Gastrocnemius medialis (tissue), 4 donors: ENCODE data around the gene CCT3. TPM values are rescaled to one million over a fixed set of nuclear protein-coding genes. Genes with fewer than 3 reads are reported as not detected.
"Not testable (repeated sequence)": the region's sequence is repeated elsewhere in the genome, so short reads cannot be mapped to it uniquely, and the experiment has no call there.

Source experiments
- ATAC-seq, 2 donors: fragments of 150-250 bp; one replicate each; pipeline ENCODE4 v1.9.1; 2016
- DNase-seq, 2 donors: peaks; one replicate each; pipeline ENCODE4 v3.0.0-alpha.2; 2019
- H3K27ac ChIP-seq, 4 donors: fragments of 200-600 bp; sonication (generic); 1 replicate in 1 of 4; 2 replicates in 3 of 4; pipeline ENCODE4 v1.5.1; 2016 to 2018; ENCODE audit warnings: mild to moderate bottlenecking in 2 of 4, moderate library complexity in 1 of 4
- H3K27me3 ChIP-seq, 3 donors: fragments of 200-600 bp; sonication (generic) in 2 of 3; 1 replicate in 1 of 3; 2 replicates in 2 of 3; pipeline versions ENCODE4 v1.5.1 to v1.6.0; 2016 to 2019; ENCODE audit warnings: mild to moderate bottlenecking in 1 of 3, moderate library complexity in 1 of 3
- H3K36me3 ChIP-seq, 2 donors: fragments of 200-600 bp; sonication (generic) in 1 of 2; one replicate each; pipeline ENCODE4 v1.5.1; 2017 to 2018
- H3K4me1 ChIP-seq, 2 donors: fragments of 200-600 bp; sonication (generic) in 1 of 2; one replicate each; pipeline ENCODE4 v1.5.1; 2016 to 2017; ENCODE audit warnings: mild to moderate bottlenecking in 2 of 2
- H3K4me3 ChIP-seq, 4 donors: fragments of 200-600 bp; sonication (generic) in 3 of 4; 1 replicate in 1 of 4; 2 replicates in 3 of 4; pipeline ENCODE4 v1.5.1; 2016 to 2019; ENCODE audit warnings: mild to moderate bottlenecking in 2 of 4
- H3K9me3 ChIP-seq, 3 donors: fragments of 200-600 bp; sonication (generic) in 2 of 3; 1 replicate in 1 of 3; 2 replicates in 2 of 3; pipeline ENCODE4 v1.5.1; 2016 to 2019
- POLR2A ChIP-seq, 2 donors: fragments of 450-650 bp; IDR thresholded peaks; one replicate each; pipeline ENCODE4 v1.6.1; 2017; ENCODE audit warnings: antibody characterized with exemption in 2 of 2, mild to moderate bottlenecking in 2 of 2, moderate library complexity in 2 of 2
- in situ Hi-C, 4 donors: fragments of 200-750 bp; cut with MboI; loops; one replicate each; pipeline versions ENCODE4 v1.15.0 to v1.8.0; 2017; ENCODE audit warnings: low sequenced_read_pairs in 4 of 4
- intact Hi-C: fragments of 100-400 bp; cut with DNase I; formaldehyde crosslinking; loops from one replicate; pipeline ENCODE4 v1.15.1; 2023; ENCODE audit warnings: low total_unique reads
- total RNA-seq, 4 donors: library from RNA; depleted of rRNA; stranded (reverse); fragments of >200 nt; gene quantifications; one replicate each; pipeline versions ENCODE4 v1.1.0 to v1.2.3, GENCODE V29; 2016
- TF ChIP-seq, protein P1 (sequence below), 5 experiments: fragments of 450-650 bp in 3 of 5; fragments of 200-600 bp in 2 of 5; sonication (generic) in 2 of 5; IDR thresholded peaks in 4 of 5; conservative IDR thresholded peaks in 1 of 5; 1 replicate in 4 of 5; 2 replicates in 1 of 5; pipeline ENCODE4 v1.5.1; 2016 to 2019; ENCODE audit warnings: antibody characterized with exemption in 5 of 5, mild to moderate bottlenecking in 3 of 5, moderate library complexity in 3 of 5

CCT3 gene
- total RNA-seq, 4 donors from 2014 or later, result 147 to 189 (median 180) TPM

DNA sequence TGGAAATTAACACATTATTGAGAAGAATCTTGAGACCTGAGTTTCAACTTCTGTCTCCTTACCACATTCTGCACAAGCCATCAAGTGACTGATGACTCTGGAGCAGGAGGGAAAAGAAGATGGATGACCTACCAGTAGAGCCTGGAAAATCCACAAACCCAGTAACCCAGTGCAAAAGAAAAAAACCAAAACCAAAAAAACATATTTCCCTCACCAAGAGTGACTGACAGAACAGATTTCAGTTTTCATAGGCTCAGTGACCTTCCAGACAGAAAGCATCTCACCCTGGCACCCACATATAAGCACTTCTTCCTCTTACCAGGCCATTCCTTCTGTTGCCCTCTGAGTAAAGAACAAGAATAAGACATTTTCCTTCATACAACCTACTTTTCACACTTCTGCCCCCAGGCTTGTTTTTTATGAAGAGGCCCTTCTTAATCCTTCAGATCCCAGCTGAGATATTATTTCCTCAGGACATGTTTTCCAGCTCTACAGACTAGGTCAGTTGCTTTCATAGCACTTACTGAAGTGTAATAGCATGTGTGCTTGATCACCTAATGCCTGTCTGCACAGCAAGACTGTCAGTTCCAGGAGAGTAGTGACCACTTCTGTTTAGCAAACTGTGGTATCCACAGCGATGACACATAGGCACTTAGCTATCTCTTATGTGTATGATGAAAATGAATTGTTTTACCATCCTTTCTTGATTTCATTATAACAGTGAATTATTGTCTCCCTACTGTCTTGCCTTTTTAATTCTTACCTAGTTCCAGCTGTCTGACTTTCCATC is 4.3 kb upstream of the CCT3 start:
- H3K9me3 ChIP-seq, result no peaks in the 10 kb centered on the region
- in situ Hi-C loops (no loop called here), intact Hi-C loops (no loop called here)
- H3K4me1 ChIP-seq, result peaks cover under 1 to 4% of the 10 kb centered on the region in 2 donors
- DNase-seq (no peak), ATAC-seq (no peak)
- H3K27ac ChIP-seq, result no peak overlapping the region
- H3K27me3 ChIP-seq, result no peaks in the 10 kb centered on the region
- TF ChIP-seq, protein P1, sequence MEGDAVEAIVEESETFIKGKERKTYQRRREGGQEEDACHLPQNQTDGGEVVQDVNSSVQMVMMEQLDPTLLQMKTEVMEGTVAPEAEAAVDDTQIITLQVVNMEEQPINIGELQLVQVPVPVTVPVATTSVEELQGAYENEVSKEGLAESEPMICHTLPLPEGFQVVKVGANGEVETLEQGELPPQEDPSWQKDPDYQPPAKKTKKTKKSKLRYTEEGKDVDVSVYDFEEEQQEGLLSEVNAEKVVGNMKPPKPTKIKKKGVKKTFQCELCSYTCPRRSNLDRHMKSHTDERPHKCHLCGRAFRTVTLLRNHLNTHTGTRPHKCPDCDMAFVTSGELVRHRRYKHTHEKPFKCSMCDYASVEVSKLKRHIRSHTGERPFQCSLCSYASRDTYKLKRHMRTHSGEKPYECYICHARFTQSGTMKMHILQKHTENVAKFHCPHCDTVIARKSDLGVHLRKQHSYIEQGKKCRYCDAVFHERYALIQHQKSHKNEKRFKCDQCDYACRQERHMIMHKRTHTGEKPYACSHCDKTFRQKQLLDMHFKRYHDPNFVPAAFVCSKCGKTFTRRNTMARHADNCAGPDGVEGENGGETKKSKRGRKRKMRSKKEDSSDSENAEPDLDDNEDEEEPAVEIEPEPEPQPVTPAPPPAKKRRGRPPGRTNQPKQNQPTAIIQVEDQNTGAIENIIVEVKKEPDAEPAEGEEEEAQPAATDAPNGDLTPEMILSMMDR (IDR thresholded peaks at IDR 0.05 in 4 of 5, conservative IDR thresholded peaks at IDR 0.05 in 1 of 5), result no peak
- TF ChIP-seq POLR2A (IDR thresholded peaks at IDR 0.05), result no peak
- no peaks in the 10 kb centered on the region for H3K36me3 ChIP-seq
- no peak overlapping the region for H3K4me3 ChIP-seq

DNA sequence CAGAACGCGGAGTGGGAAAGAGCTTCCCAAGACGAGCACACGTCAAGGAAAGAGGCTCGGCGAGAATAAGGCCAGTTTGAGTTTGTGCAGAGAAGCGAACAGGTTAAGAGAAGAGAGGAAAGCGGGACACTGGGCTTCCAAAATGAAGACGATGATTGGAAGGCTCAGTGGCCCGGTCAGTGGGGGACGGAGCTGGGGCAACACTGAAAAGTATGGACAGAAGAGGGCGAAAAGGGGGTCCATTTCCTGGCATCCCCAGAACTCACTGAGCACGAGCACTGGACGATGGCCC is 258 bp downstream of the CCT3 start:
- ATAC-seq (peak; percentile 39 to 40), DNase-seq (no peak)
- Histone ChIP-seq H3K27ac (peak overlapping the region; percentile 92 to 97 (median 96)), H3K36me3 (peaks cover 0 to 30% of the 10 kb centered on the region in 2 donors), H3K9me3 (no peaks in the 10 kb centered on the region), H3K4me3 (peak overlapping the region; percentile 69 to 91 (median 84)), H3K27me3 (no peaks in the 10 kb centered on the region), H3K4me1 (peaks cover 12 to 19% of the 10 kb centered on the region in 2 donors)
- intact Hi-C loops, result loop anchor here (1.0 to 10.0 kb wide), 3 partner anchors 57 to 407 kb away; partner anchors contain the start of gene MRPL24
- in situ Hi-C loops, result no loop called here
- TF ChIP-seq, protein P1 (IDR thresholded peaks at IDR 0.05 in 4 of 5, conservative IDR thresholded peaks at IDR 0.05 in 1 of 5), result no peak
- no peak for TF ChIP-seq POLR2A (IDR thresholded peaks at IDR 0.05)

DNA sequence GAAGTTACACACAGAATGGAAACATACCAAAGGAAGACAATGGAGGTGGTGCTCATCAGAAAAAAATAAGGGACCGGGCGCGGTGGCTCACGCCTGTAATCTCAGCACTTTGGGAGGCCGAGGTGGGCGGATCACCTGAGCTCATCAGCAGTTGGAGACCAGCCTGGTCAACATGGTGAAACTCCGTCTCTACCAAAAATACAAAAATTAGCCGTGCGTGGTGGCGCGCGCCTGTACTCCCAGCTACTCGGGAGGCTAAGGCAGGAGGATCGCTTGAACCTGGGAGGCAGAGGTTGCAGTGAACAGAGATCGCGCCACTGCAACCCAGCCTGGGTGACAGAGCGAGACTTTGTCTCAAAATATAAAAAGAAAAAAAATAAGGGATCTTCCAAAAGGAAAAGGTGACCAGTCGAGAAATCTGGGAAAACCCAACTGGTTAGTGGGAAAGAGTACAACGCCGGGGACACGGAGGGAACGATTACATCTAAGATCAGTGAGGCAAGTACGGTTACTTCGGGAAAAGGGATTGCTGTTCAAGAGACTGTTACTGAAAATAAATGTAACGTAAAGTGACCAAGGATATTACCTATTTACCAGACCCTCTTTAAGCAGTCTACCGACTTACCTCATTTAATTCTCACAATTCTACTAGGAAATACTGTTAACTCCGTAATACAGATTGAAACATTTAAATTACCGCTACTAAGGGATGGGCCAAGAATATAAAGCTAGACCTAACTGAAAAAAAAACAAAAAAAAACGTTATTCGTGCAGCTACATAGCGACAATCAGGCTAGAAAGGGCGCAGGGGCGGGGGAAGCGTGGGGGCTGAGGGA is 822 bp downstream of the CCT3 start:
- H3K4me1 ChIP-seq, result peaks cover 12 to 19% of the 10 kb centered on the region in 2 donors
- in situ Hi-C loops, result no loop called here
- no peak for DNase-seq
- intact Hi-C loops, result loop anchor here (10.0 kb wide), 1 partner anchor 408 kb away; the partner anchor contains the start of gene MRPL24
- no peak for ATAC-seq
- TF ChIP-seq POLR2A (IDR thresholded peaks at IDR 0.05), result no peak
- TF ChIP-seq, protein P1 (IDR thresholded peaks at IDR 0.05 in 4 of 5, conservative IDR thresholded peaks at IDR 0.05 in 1 of 5), result no peak
- peak overlapping the region; percentile 92 to 97 (median 96) for H3K27ac ChIP-seq
- H3K27me3 ChIP-seq, result no peaks in the 10 kb centered on the region
- H3K36me3 ChIP-seq, result peaks cover 3 to 36% of the 10 kb centered on the region in 2 donors
- H3K9me3 ChIP-seq, result no peaks in the 10 kb centered on the region
- peak overlapping the region; percentile 69 to 91 (median 84) for H3K4me3 ChIP-seq

DNA sequence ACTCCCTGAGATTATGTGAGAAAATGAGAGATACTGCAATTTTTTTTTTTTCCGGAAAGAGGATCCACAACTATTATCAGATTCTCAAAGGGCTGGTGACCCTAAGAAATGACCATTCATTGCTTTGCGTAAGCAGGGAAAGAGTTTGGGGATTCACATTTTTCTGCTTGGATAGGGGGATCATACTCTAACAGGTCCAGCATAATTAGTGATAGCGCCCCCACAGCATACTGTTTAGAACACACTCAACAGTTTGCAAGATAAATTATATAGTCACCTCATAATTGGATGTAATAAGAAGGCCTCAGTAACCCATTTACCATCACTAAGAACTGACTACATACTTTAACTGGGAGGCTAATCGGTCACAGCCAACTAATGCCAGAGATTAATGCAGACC is 1.9 kb downstream of the CCT3 start:
- intact Hi-C loops, result loop anchor here (10.0 kb wide), 1 partner anchor 409 kb away; the partner anchor contains the start of gene MRPL24
- in situ Hi-C loops, result no loop called here
- H3K4me3 ChIP-seq, result no peak overlapping the region
- peaks cover 12 to 19% of the 10 kb centered on the region in 2 donors for H3K4me1 ChIP-seq
- ATAC-seq, result no peak
- DNase-seq, result no peak
- TF ChIP-seq POLR2A (IDR thresholded peaks at IDR 0.05), result no peak
- TF ChIP-seq, protein P1 (IDR thresholded peaks at IDR 0.05 in 4 of 5, conservative IDR thresholded peaks at IDR 0.05 in 1 of 5), result no peak
- no peaks in the 10 kb centered on the region for H3K27me3 ChIP-seq
- no peak overlapping the region for H3K27ac ChIP-seq
- H3K9me3 ChIP-seq, result no peaks in the 10 kb centered on the region
- peaks cover 3 to 45% of the 10 kb centered on the region in 2 donors for H3K36me3 ChIP-seq

DNA sequence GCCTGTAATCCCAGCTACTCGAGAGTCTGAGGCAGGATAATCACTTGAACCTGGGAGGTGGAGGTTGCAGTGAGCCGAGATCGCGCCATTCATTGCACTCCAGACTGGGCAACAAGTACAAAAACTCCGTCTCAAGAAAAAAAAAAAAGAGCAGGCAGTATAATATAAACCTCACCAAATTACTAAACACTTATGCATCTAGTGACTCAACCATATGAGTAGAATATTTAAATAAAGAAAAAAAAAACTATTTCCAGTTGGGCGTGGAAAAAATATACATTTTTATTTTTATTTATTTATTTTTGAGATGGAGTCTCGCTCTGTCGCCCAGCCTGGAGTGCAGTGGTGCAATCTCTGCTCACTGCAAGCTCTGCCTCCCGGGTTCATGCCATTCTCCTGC is 14.9 kb downstream of the CCT3 start:
- H3K4me3 ChIP-seq, intact Hi-C loops, H3K27ac ChIP-seq, H3K9me3 ChIP-seq, H3K4me1 ChIP-seq, H3K27me3 ChIP-seq, ATAC-seq, DNase-seq, in situ Hi-C loops: not testable (repeated sequence)
- peaks cover 0 to 80% of the 10 kb centered on the region in 2 donors for H3K36me3 ChIP-seq
